ENCODE measurements around the gene CEP72.

DNA sequence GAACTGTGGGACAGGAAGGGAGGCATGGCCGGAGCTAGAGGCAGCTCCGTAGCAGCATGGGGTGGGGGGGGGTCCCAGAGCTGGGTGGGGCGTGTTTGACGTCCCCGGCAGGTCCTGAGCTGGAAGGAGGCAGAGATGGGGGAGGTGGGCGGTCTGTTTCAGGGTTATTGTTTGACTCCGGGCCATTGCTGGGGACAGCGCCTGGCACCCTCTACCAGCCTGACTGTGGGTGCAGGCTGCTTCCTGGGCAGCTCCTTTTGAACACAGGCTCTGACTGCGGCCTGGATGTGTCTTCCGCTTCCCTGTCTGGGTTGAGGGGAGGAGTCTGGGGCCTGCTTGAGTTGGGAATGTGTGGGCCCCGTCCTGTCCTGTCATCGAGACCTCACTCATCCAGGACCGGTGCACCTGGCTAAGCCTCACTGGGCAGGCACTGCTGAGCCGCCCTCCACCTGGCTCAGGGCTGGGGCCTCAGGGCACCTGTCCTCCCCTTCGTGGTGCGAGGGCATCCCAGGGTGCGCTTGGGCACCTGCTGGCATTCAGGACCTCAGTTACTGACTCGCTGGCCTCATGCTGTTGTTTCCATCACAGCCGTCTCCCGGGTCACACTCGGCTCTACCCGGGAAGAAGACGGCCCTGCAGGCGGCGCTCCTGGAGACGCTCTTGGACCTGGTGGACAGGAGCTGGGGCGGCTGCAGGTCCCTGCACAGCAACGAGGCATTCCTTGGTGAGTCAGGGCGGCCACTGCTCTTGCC is 26.5 kb downstream of the CEP72 start:
- TF ChIP-seq, protein P1, sequence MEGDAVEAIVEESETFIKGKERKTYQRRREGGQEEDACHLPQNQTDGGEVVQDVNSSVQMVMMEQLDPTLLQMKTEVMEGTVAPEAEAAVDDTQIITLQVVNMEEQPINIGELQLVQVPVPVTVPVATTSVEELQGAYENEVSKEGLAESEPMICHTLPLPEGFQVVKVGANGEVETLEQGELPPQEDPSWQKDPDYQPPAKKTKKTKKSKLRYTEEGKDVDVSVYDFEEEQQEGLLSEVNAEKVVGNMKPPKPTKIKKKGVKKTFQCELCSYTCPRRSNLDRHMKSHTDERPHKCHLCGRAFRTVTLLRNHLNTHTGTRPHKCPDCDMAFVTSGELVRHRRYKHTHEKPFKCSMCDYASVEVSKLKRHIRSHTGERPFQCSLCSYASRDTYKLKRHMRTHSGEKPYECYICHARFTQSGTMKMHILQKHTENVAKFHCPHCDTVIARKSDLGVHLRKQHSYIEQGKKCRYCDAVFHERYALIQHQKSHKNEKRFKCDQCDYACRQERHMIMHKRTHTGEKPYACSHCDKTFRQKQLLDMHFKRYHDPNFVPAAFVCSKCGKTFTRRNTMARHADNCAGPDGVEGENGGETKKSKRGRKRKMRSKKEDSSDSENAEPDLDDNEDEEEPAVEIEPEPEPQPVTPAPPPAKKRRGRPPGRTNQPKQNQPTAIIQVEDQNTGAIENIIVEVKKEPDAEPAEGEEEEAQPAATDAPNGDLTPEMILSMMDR (IDR thresholded peaks at IDR 0.05): no peak
- no peak for TF ChIP-seq POLR2AphosphoS5 (IDR thresholded peaks at IDR 0.05)

Measured in esophagus muscularis mucosa (tissue), 3 donors.